Uterus (tissue), 4 donors: ENCODE results near the gene SPON1. TPM values are rescaled to one million over a fixed set of nuclear protein-coding genes. Genes with fewer than 3 reads are reported as not detected.
A peak's percentile ranks its signal among the peaks of the same experiment; 100 is the strongest.

ENCODE experiments used
- DNase-seq, 2 donors: peaks; one replicate each; pipeline ENCODE4 v3.0.0-alpha.2; 2019 to 2020
- H3K27ac ChIP-seq, 2 donors: fragments of 200-600 bp; sonication (generic); 1 replicate in 1 of 2; 2 replicates in 1 of 2; pipeline ENCODE4 v1.5.1; 2016 to 2018
- H3K27me3 ChIP-seq, 2 donors: fragments of 200-600 bp; sonication (generic); one replicate each; pipeline ENCODE4 v1.5.1; 2018 to 2019; ENCODE audit warnings: control low read depth in 1 of 2
- H3K36me3 ChIP-seq, 2 donors: fragments of 200-600 bp; sonication (generic); one replicate each; pipeline ENCODE4 v1.5.1; 2019; ENCODE audit warnings: control low read depth in 1 of 2
- H3K4me1 ChIP-seq, 2 donors: fragments of 200-600 bp; sonication (generic); one replicate each; pipeline ENCODE4 v1.5.1; 2018 to 2019; ENCODE audit warnings: control low read depth in 1 of 2
- H3K4me3 ChIP-seq, 2 donors: fragments of 200-600 bp; sonication (generic); 1 replicate in 1 of 2; 2 replicates in 1 of 2; pipeline ENCODE4 v1.5.1; 2018 to 2019; ENCODE audit warnings: mild to moderate bottlenecking in 1 of 2
- H3K9me3 ChIP-seq, 2 donors: fragments of 200-600 bp; sonication (generic); one replicate each; pipeline ENCODE4 v1.5.1; 2019; ENCODE audit warnings: control low read depth in 1 of 2
- POLR2A ChIP-seq, 2 donors: fragments of 450-650 bp; IDR thresholded peaks; one replicate each; pipeline ENCODE4 v1.6.1; 2016; ENCODE audit warnings: antibody characterized with exemption in 2 of 2, mild to moderate bottlenecking in 1 of 2, moderate library complexity in 1 of 2
- intact Hi-C: fragments of 100-400 bp; cut with DNase I; formaldehyde crosslinking; loops from one replicate; pipeline ENCODE4 v1.15.1; 2023; ENCODE audit warnings: low total_unique reads
- total RNA-seq, 4 donors: library from RNA; depleted of rRNA in 3 of 4; stranded (reverse); fragments of >200 nt in 3 of 4; gene quantifications; one replicate each; pipeline versions ENCODE4 v1.1.0 to v1.2.4, GENCODE V29; 2014 to 2023
- TF ChIP-seq, protein P1 (sequence below), 4 experiments: fragments of 200-600 bp in 2 of 4; fragments of 450-650 bp in 2 of 4; sonication (generic) in 2 of 4; IDR thresholded peaks; one replicate each; pipeline ENCODE4 v1.5.1; 2016 to 2019; ENCODE audit warnings: antibody characterized with exemption in 4 of 4, mild to moderate bottlenecking in 2 of 4, moderate library complexity in 1 of 4
- donor health status: DM: yes; HTN: yes; CAD: no.

SPON1 gene
- total RNA-seq, 4 donors from 2014 or later = 18.8 to 139 (median 28.8) TPM

DNA sequence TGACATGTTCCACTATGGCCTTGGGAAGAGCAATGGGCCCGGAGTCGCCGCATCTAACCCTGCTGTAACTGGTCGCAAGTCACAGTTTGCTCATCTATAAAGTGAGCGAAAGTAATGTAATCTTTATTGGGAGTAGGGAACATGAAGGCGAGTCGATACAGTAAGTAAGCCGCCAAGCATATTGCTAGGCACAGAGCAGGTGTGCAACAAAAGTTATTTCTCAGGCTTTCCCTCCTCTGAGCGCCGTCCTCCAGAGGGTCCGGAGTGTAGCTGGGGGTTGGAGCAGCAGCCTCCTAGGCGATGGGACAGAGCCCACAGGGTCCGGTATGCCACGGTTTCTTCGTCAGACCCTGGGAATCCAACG is 343 bp upstream of the SPON1 start:
- intact Hi-C loops = no loop called here
- TF ChIP-seq POLR2A (IDR thresholded peaks at IDR 0.05) = no peak
- TF ChIP-seq, protein P1, sequence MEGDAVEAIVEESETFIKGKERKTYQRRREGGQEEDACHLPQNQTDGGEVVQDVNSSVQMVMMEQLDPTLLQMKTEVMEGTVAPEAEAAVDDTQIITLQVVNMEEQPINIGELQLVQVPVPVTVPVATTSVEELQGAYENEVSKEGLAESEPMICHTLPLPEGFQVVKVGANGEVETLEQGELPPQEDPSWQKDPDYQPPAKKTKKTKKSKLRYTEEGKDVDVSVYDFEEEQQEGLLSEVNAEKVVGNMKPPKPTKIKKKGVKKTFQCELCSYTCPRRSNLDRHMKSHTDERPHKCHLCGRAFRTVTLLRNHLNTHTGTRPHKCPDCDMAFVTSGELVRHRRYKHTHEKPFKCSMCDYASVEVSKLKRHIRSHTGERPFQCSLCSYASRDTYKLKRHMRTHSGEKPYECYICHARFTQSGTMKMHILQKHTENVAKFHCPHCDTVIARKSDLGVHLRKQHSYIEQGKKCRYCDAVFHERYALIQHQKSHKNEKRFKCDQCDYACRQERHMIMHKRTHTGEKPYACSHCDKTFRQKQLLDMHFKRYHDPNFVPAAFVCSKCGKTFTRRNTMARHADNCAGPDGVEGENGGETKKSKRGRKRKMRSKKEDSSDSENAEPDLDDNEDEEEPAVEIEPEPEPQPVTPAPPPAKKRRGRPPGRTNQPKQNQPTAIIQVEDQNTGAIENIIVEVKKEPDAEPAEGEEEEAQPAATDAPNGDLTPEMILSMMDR (IDR thresholded peaks at IDR 0.05) = no peak
- Histone ChIP-seq H3K27ac (peak overlapping the region; percentile 73 to 79), H3K4me1 (peaks cover 0 to 4% of the 10 kb centered on the region in 2 donors), H3K36me3 (no peaks in the 10 kb centered on the region), H3K4me3 (peak overlapping the region; percentile 42 to 53), H3K27me3 (peaks cover 0 to 5% of the 10 kb centered on the region in 2 donors), H3K9me3 (no peaks in the 10 kb centered on the region)
- DNase-seq = no peak

DNA sequence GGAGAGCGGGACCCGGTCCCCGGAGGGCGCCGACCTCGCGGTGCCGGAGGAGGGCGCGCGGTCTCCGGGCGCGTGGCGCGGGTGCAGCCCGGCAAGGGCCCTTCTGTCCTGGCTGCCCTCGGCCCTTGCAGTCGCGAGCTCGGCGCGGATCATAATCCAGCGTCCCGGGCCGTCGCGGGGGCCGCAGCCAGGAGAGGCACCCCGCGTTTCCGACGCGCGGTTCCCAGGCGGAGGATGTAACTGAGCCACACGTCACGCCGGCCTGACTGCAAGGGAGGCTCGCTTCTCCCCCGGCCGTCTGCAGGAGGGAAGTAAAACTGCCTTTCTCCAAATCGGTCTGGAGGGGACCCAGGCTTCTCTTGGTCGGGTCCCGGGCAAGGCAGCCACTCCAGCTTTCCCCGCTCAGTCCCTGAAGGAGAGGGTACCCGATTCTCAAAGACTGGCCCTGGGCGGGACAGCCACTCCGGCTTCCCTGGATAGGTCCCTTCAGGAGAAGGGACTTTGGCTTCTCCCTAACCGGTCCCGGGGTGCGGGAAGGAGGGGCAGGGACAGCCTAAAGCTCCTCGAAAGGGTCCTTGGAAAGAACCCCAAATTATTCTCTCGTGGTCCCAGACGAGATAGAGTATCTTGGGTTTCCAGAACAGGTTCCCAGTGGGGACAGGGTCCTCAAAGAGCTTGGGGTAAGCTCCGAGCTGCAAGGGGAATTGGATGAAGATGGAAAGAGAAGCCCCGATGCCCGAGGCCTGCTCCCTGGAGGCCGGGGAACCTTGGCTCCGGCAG is 836 bp downstream of the SPON1 start:
- TF ChIP-seq, protein P1 (IDR thresholded peaks at IDR 0.05) = no peak
- TF ChIP-seq POLR2A (IDR thresholded peaks at IDR 0.05) = no peak
- intact Hi-C loops = no loop called here
- peak overlapping the region; percentile 73 to 79 for H3K27ac ChIP-seq
- no peaks in the 10 kb centered on the region for H3K36me3 ChIP-seq
- H3K27me3 ChIP-seq = peaks cover 0 to 5% of the 10 kb centered on the region in 2 donors
- H3K4me1 ChIP-seq = peaks cover 0 to 4% of the 10 kb centered on the region in 2 donors
- peak; percentile 22 to 43 for DNase-seq
- H3K9me3 ChIP-seq = no peaks in the 10 kb centered on the region
- peak overlapping the region; percentile 42 to 53 for H3K4me3 ChIP-seq

DNA sequence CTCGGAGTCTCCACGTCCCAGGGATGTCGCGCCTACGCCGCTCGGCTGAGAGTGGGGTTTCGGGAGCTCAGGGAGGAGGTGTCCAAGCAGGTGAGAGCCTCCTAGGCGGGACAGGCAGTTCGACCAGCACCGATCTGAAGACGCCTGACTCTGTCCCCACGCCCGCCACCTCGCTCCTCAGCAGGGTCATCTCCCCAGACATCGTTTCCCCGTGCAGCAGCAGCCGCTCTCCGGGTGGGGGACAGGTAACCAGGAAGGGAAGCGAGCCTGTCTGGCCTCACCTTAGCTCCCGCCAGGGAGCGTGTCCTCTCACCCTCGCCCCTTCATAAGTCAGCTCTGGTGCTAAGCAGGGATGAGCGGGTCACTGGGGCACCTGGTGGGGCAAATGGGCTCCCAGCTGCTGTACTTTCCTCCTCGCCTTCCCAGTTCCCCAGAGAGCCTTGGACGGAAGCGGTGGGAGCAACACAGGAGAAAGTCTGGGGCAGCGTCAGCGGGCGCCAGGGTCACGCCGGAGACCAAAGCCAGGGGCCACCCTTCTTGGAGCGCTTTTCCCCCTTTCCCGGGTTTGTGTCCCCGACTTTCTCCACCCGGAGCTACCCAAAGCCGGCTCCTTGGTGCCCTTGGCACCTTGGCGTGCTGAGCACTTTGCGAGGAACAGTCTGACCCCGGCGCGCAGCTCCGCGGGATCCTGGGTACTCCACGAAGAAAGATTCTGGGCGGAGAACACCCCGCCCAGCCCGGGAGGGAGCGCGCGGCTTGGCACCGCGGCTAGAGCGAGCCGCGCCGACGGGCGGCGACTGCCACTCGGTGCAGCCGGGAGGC is 1.6 kb downstream of the SPON1 start:
- H3K27ac ChIP-seq = peak overlapping the region; percentile 73 to 79

DNA sequence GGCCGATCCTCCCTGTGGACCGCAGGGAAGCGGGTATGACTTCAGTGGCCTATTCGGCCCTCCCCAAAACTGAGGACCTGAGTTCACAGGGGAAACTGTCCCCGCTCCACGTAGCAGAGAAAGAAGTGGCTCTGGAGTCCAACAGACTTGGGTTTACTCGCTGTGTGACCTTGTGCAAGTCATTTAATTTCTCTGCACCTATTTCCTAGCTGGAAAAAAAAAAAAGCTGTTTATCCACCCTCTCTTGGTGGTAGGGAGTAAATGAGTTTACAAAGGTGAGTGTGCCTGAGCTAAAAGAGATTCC is 2.2 kb downstream of the SPON1 start:
- intact Hi-C loops = no loop called here
- peaks cover 0 to 4% of the 10 kb centered on the region in 2 donors for H3K4me1 ChIP-seq
- H3K27ac ChIP-seq = peak overlapping the region; percentile 73 to 79
- no peak for TF ChIP-seq POLR2A (IDR thresholded peaks at IDR 0.05)
- TF ChIP-seq, protein P1 (IDR thresholded peaks at IDR 0.05) = no peak
- H3K9me3 ChIP-seq = no peaks in the 10 kb centered on the region
- H3K27me3 ChIP-seq = peaks cover 0 to 5% of the 10 kb centered on the region in 2 donors
- DNase-seq = no peak
- peak overlapping the region in 1 of 2 donors; percentile 53 for H3K4me3 ChIP-seq
- H3K36me3 ChIP-seq = no peaks in the 10 kb centered on the region

More for the DNA sequence above, 1.6 kb downstream of the SPON1 start:
- Histone ChIP-seq H3K9me3 (no peaks in the 10 kb centered on the region), H3K4me1 (peaks cover 0 to 4% of the 10 kb centered on the region in 2 donors), H3K36me3 (no peaks in the 10 kb centered on the region), H3K4me3 (peak overlapping the region; percentile 42 to 53), H3K27me3 (peaks cover 0 to 5% of the 10 kb centered on the region in 2 donors)
- intact Hi-C loops = no loop called here
- peak; percentile 16 to 37 for DNase-seq
- TF ChIP-seq, protein P1 (IDR thresholded peaks at IDR 0.05) = peak in 1 of 4 experiments; percentile 3
- no peak for TF ChIP-seq POLR2A (IDR thresholded peaks at IDR 0.05)

DNA sequence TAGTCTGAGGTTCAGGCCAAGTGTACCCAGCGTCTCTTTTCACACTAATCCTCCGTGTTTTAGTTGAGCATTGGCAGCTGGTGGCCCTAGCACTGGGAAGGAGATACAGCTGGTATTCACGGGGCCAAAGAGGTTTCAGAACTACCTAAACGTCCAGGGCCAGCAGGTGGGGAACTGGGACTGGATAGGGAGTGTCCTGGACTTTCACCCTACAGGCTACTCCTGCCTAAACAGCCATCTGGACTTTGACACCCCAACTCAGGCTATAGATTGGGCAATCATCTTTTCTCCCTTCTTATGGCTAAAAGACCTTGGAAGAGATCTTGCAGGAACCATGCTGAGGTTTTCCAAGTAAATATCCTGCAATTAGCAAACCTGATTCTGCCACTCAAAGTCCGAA is 2.8 kb downstream of the SPON1 start:
- H3K36me3 ChIP-seq = no peaks in the 10 kb centered on the region
- no peak overlapping the region for H3K4me3 ChIP-seq
- TF ChIP-seq, protein P1 (IDR thresholded peaks at IDR 0.05) = no peak
- TF ChIP-seq POLR2A (IDR thresholded peaks at IDR 0.05) = no peak
- H3K27me3 ChIP-seq = peaks cover 0 to 5% of the 10 kb centered on the region in 2 donors
- H3K27ac ChIP-seq = peak overlapping the region in 1 of 2 donors; percentile 73
- peaks cover 0 to 4% of the 10 kb centered on the region in 2 donors for H3K4me1 ChIP-seq
- intact Hi-C loops = no loop called here
- H3K9me3 ChIP-seq = no peaks in the 10 kb centered on the region
- no peak for DNase-seq
